NCI-H1048 (cell line): Measurements from ENCODE around the gene DACT2.

ENCODE experiments used
- DNase-seq: peaks from one replicate; lab custom pipeline; 2025; lab: John Stamatoyannopoulos, UW

Gene DACT2

GRCh38 chr6:168265827-168266815 lies 53.5 kb downstream of the DACT2 start:
- no peak for DNase-seq

GRCh38 chr6:168265394-168265793 lies 54.2 kb downstream of the DACT2 start:
- DNase-seq = no peak

GRCh38 chr6:168264593-168265335 lies 54.8 kb downstream of the DACT2 start:
- DNase-seq = no peak

- DNase-seq = no peak
Measured at GRCh38 chr6:168263351-168263905, 56.1 kb downstream of the DACT2 start.

GRCh38 chr6:168261234-168261633 lies 58.3 kb downstream of the DACT2 start:
- DNase-seq = no peak

- no peak for DNase-seq
Measured at GRCh38 chr6:168260420-168260987, 59.1 kb downstream of the DACT2 start.

- DNase-seq = no peak
Measured at GRCh38 chr6:168258795-168259194, 60.8 kb downstream of the DACT2 start.

- no peak for DNase-seq
Measured at GRCh38 chr6:168256940-168257339, 62.6 kb downstream of the DACT2 start.
